Lung (tissue), 12 donors: ENCODE measurements around the gene KRT37. TPM values are rescaled to one million over a fixed set of nuclear protein-coding genes. Genes with fewer than 3 reads are reported as not detected.

ENCODE experiments used
- ATAC-seq: fragments of 200-7000 bp; cut with Tn5 transposase; one replicate; pipeline ENCODE4 v1.9.1; 2020; ENCODE audit warnings: moderate number of reproducible peaks; ENCODE audit not compliant: insufficient read depth, low FRiP score
- DNase-seq, 3 donors: peaks; one replicate each; pipeline ENCODE4 v3.0.0-alpha.2; 2013 to 2017
- H3K27ac ChIP-seq, 2 donors: one replicate each; pipeline ENCODE4 v1.5.1; 2013; ENCODE audit warnings: mild to moderate bottlenecking in 2 of 2, moderate library complexity in 2 of 2, control low read depth in 1 of 2, inconsistent platforms in 1 of 2, low read depth in 1 of 2, low read length in 1 of 2
- H3K27me3 ChIP-seq, 3 donors: one replicate each; pipeline ENCODE4 v1.5.1; 2013; ENCODE audit warnings: low read length in 2 of 3; ENCODE audit not compliant: control insufficient read depth in 3 of 3, insufficient read depth in 3 of 3
- H3K36me3 ChIP-seq, 4 donors: one replicate each; pipeline ENCODE4 v1.5.1; 2013; ENCODE audit warnings: low read length in 4 of 4, mild to moderate bottlenecking in 1 of 4, moderate library complexity in 1 of 4; ENCODE audit not compliant: control insufficient read depth in 4 of 4, insufficient read depth in 4 of 4
- H3K4me1 ChIP-seq, 5 donors: one replicate each; pipeline ENCODE4 v1.5.1; 2013; ENCODE audit warnings: low read length in 5 of 5, mild to moderate bottlenecking in 2 of 5, moderate library complexity in 1 of 5; ENCODE audit not compliant: control insufficient read depth in 5 of 5, insufficient read depth in 5 of 5
- H3K4me3 ChIP-seq: one replicate; pipeline ENCODE4 v1.5.1; 2013; ENCODE audit warnings: mild to moderate bottlenecking, control low read depth, moderate library complexity
- H3K9ac ChIP-seq, 2 donors: one replicate each; pipeline ENCODE4 v1.5.1; 2013; ENCODE audit warnings: low read length in 2 of 2, control low read depth in 1 of 2; ENCODE audit not compliant: insufficient read depth in 1 of 2
- H3K9me3 ChIP-seq, 4 donors: one replicate each; pipeline ENCODE4 v1.5.1; 2013; ENCODE audit warnings: low read length in 3 of 4, mild to moderate bottlenecking in 1 of 4, moderate library complexity in 1 of 4; ENCODE audit not compliant: control insufficient read depth in 4 of 4, insufficient read depth in 3 of 4
- CTCF ChIP-seq: IDR thresholded peaks from 2 replicates; pipeline ENCODE4 v1.5.1; 2012; ENCODE audit warnings: mild to moderate bottlenecking; ENCODE audit errors: control extremely low read depth, extremely low read depth
- WGBS, 2 donors: extraction: QIAGEN DNeasy Blood & Tissue Kit; methylation state at CpG; one replicate each; pipeline ENCODE4 v1.1.7; 2013; 5-methylcytosine and 5-hydroxymethylcytosine counted together
- polyA plus RNA-seq, 2 donors: library from polyadenylated mRNA; stranded (reverse); fragments of 200-250 nt; gene quantifications; one replicate each; pipeline ENCODE4 v1.2.1, GENCODE V29; 2013
- total RNA-seq, 2 donors: library from RNA; depleted of rRNA in 1 of 2; stranded (reverse); fragments of >200 nt in 1 of 2; gene quantifications; one replicate each; pipeline ENCODE4 v1.2.1, GENCODE V29; 2014 to 2021
- donor health status: control.
- donor health status: control.
- donor health status: Bipolar disorder and iron deficiency.
- donor health status: healthy.
- donor health status: DM: yes; HTN: yes; CAD: no.

Gene KRT37
- total and polyA plus RNA-seq, 4 donors: not detected

GRCh38 chr17:41406205-41406604, 18.2 kb downstream of the KRT37 start:
- Histone ChIP-seq H3K27ac (no peak overlapping the region), H3K9me3 (no peaks in the 10 kb centered on the region), H3K36me3 (no peaks in the 10 kb centered on the region), H3K27me3 (no peaks in the 10 kb centered on the region), H3K4me3 (no peak overlapping the region), H3K9ac (no peak overlapping the region), H3K4me1 (no peaks in the 10 kb centered on the region)
- ATAC-seq (no peak), DNase-seq (no peak)
- 60 to 65% methylated on average over 5 of the region's 5 CpGs for WGBS, 2 donors
- no peak for TF ChIP-seq CTCF

DNA sequence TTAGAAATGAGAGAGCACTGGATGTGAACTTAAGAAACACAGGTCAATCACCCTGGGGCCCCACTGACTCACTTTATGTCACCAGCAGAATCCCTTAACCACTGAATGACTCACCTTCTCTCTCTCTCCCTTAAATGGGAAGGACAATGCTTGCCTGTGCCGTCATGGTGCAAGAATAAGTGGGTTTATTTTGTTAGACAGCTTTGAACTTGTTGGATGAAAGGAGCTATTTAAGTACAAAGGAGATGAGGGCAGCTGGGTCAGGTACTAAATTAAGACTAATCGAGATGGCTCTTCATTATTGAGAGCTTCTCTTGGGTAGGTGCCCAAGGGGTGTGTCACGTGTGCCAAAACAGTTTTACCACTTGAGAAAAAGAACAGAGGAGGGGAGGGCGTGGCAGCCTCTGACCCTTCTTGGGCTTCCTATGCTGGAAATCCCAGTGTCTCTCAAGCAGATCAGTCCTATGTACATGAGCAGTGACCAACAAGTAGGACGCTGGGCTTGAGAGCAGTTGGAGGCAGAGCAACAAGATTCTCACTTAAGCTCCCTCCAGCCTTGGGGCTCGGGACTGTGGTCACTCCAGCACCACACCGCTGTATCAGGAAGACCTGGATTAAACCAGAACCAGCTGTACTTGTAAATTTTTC, 20.2 kb downstream of the KRT37 start:
- no peaks in the 10 kb centered on the region for H3K27me3 ChIP-seq
- no peak for TF ChIP-seq CTCF
- H3K4me1 ChIP-seq: no peaks in the 10 kb centered on the region
- H3K27ac ChIP-seq: no peak overlapping the region
- ATAC-seq (no peak), DNase-seq (no peak)
- 53 to 67% methylated on average over 7 of the region's 7 CpGs for WGBS, 2 donors
- peak overlapping the region; percentile 1 for H3K4me3 ChIP-seq
- no peak overlapping the region for H3K9ac ChIP-seq
- no peaks in the 10 kb centered on the region for H3K36me3 ChIP-seq
- H3K9me3 ChIP-seq: no peaks in the 10 kb centered on the region

- H3K9ac ChIP-seq: no peak overlapping the region
- DNase-seq: no peak
- no peaks in the 10 kb centered on the region for H3K36me3 ChIP-seq
- ATAC-seq: no peak
- H3K27me3 ChIP-seq: no peaks in the 10 kb centered on the region
- no peak for TF ChIP-seq CTCF
- WGBS, 2 donors: 70 to 76% methylated on average over 4 of the region's 4 CpGs
- H3K4me1 ChIP-seq: no peaks in the 10 kb centered on the region
- no peaks in the 10 kb centered on the region for H3K9me3 ChIP-seq
- no peak overlapping the region for H3K27ac ChIP-seq
- H3K4me3 ChIP-seq: peak overlapping the region; percentile 1
Measured at GRCh38 chr17:41403404-41404023, 20.9 kb downstream of the KRT37 start.
